DOHH2 (cell line): ENCODE results near the gene ZIC2.

Experiments used
- H3F3A ChIP-seq: fragments of 200-600 bp; sonication (generic), shearing (Covaris generic); 2 replicates; pipeline ENCODE4 v1.6.0; 2016; ENCODE audit warnings: antibody characterized with exemption, mild to moderate bottlenecking; ENCODE audit not compliant: control insufficient read depth, insufficient read depth
- H3K27ac ChIP-seq: fragments of 200-600 bp; sonication (generic); 2 replicates; pipeline ENCODE4 v1.5.1; 2014; ENCODE audit warnings: low read depth, mild to moderate bottlenecking, low read length, moderate library complexity
- H3K27me3 ChIP-seq: fragments of 200-600 bp; sonication (generic); 2 replicates; pipeline ENCODE4 v1.6.1; 2014; ENCODE audit warnings: mild to moderate bottlenecking, low read length, mixed read lengths; ENCODE audit not compliant: control insufficient read depth
- H3K36me3 ChIP-seq: fragments of 200-600 bp; sonication (generic); 2 replicates; pipeline ENCODE4 v1.6.1; 2014; ENCODE audit warnings: mild to moderate bottlenecking, low read length, moderate library complexity, mixed read lengths; ENCODE audit not compliant: control insufficient read depth
- H3K4me1 ChIP-seq: fragments of 200-600 bp; sonication (generic); 2 replicates; pipeline ENCODE4 v1.6.1; 2014; ENCODE audit warnings: mild to moderate bottlenecking, low read length, mixed read lengths; ENCODE audit not compliant: control insufficient read depth
- H3K4me2 ChIP-seq: fragments of 200-600 bp; sonication (generic); 2 replicates; pipeline ENCODE4 v1.6.0; 2014; ENCODE audit warnings: mild to moderate bottlenecking, low read length, moderate library complexity
- H3K4me3 ChIP-seq: fragments of 200-600 bp; sonication (generic); 2 replicates; pipeline ENCODE4 v1.5.1; 2014; ENCODE audit warnings: mild to moderate bottlenecking, low read length, mixed read lengths
- H3K79me2 ChIP-seq: fragments of 200-600 bp; sonication (generic); 2 replicates; pipeline ENCODE4 v1.6.1; 2014; ENCODE audit warnings: mild to moderate bottlenecking, low read length, mixed read lengths; ENCODE audit not compliant: control insufficient read depth
- H3K9me2 ChIP-seq: fragments of 200-600 bp; sonication (generic); replicated peaks from 2 replicates; pipeline ENCODE4 v1.6.1; 2014; ENCODE audit warnings: mild to moderate bottlenecking, low read length, mixed read lengths; ENCODE audit not compliant: control insufficient read depth
- H3K9me3 ChIP-seq: fragments of 200-600 bp; sonication (generic); 2 replicates; pipeline ENCODE4 v1.6.1; 2014; ENCODE audit warnings: antibody characterized with exemption, low read length, mixed read lengths; ENCODE audit not compliant: control insufficient read depth, insufficient read depth
- H4K20me1 ChIP-seq: fragments of 200-600 bp; sonication (generic); 2 replicates; pipeline ENCODE4 v1.6.0; 2014; ENCODE audit warnings: low read depth, mild to moderate bottlenecking, antibody characterized with exemption, low read length, moderate library complexity; ENCODE audit not compliant: control insufficient read depth, insufficient read depth
- EZH2phosphoT487 ChIP-seq: fragments of 200-600 bp; sonication (generic); IDR thresholded peaks from 2 replicates; pipeline ENCODE4 v1.6.1; 2017; ENCODE audit warnings: borderline replicate concordance, mild to moderate bottlenecking, antibody characterized with exemption, low read length, moderate library complexity, mixed read lengths
- TF ChIP-seq, protein P1 (sequence below): fragments of 200-600 bp; sonication (generic); IDR thresholded peaks from one replicate; pipeline ENCODE4 v1.5.1; 2014; ENCODE audit warnings: antibody characterized with exemption, mild to moderate bottlenecking, low read depth, low read length; ENCODE audit not compliant: poor library complexity, severe bottlenecking

The ZIC2 gene

DNA sequence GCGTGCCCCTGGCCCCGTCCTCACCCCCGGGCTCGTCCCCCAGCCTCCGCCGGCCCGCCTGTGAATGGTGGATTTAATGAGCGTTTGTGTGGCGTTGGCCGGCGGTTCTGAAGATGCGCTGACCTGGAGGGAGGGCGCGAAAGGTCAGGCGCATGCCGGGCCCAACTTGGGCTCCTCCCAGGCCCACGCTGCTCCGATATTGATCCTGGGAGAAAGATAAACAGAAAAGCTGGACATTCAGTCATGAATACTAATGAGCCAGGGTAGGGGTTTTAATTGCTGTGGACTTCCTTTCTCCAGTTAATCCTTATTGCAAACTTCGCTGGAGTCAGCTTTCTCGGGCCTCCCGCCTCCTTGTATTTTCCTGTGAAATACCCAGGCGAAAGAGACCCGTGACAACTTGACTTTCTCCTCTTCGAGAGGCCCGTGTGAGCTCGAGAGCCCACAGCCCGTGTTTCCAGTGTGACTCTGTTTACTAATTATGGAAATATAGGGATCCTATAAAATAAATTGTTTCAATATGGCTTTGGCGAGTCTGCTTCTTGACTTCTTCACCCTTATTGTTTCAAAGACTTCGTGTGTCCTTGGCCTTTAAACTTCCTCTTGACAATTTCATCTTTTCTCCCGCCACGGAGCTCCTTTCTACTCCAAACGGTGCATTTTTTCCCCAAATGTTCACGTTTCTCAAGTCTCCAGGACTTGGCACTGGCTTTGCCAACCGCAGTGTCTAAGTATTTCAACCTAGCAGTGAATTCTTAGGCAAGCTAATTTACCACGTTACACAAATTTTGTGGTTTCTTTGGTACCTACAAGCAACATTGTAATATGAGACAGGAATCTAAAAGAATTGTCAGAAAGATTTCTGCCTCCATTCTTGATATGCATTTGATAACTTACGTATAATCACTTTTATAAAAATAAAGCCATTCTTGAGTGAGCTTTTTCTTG lies 10.5 kb downstream of the ZIC2 start:
- H3K79me2 ChIP-seq: no peaks in the 10 kb centered on the region
- H3K36me3 ChIP-seq: no peaks in the 10 kb centered on the region
- no peak overlapping the region for H3K4me2 ChIP-seq
- H3K27ac ChIP-seq: no peak overlapping the region
- H3K9me3 ChIP-seq: no peaks in the 10 kb centered on the region
- H3K9me2 ChIP-seq: no peaks in the 10 kb centered on the region
- H3K4me1 ChIP-seq: peaks cover 3% of the 10 kb centered on the region
- H3F3A ChIP-seq: no peaks in the 10 kb centered on the region; the same call in 1 of the 2 replicates
- H3K4me3 ChIP-seq: no peak overlapping the region
- no peaks in the 10 kb centered on the region for H4K20me1 ChIP-seq
- TF ChIP-seq, protein P1, sequence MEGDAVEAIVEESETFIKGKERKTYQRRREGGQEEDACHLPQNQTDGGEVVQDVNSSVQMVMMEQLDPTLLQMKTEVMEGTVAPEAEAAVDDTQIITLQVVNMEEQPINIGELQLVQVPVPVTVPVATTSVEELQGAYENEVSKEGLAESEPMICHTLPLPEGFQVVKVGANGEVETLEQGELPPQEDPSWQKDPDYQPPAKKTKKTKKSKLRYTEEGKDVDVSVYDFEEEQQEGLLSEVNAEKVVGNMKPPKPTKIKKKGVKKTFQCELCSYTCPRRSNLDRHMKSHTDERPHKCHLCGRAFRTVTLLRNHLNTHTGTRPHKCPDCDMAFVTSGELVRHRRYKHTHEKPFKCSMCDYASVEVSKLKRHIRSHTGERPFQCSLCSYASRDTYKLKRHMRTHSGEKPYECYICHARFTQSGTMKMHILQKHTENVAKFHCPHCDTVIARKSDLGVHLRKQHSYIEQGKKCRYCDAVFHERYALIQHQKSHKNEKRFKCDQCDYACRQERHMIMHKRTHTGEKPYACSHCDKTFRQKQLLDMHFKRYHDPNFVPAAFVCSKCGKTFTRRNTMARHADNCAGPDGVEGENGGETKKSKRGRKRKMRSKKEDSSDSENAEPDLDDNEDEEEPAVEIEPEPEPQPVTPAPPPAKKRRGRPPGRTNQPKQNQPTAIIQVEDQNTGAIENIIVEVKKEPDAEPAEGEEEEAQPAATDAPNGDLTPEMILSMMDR: no peak
- no peak for TF ChIP-seq EZH2phosphoT487
- H3K27me3 ChIP-seq: peaks cover 40% of the 10 kb centered on the region

DNA sequence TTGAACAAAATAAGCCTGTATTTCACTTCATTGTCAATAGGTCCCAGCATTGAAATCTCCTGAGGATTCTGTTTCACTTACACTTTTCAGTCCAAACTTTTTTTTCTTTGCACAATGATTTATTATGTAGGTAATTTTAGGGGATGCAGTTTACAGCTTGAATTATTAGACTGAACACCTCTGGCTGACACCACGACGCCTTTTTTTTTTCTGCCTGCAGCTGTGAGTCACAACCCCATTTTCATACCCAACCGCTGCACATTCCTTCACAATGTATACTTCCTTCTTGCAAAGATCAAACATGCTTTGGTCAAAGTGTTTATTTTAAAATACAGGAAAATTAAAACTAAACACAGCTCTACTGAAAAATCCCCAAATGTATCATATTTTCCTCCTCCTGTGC lies 11.4 kb downstream of the ZIC2 start:
- H3F3A ChIP-seq: no peaks in the 10 kb centered on the region
- no peaks in the 10 kb centered on the region for H3K36me3 ChIP-seq
- H3K9me3 ChIP-seq: no peaks in the 10 kb centered on the region
- H4K20me1 ChIP-seq: no peaks in the 10 kb centered on the region
- peaks cover 38% of the 10 kb centered on the region for H3K27me3 ChIP-seq
- no peaks in the 10 kb centered on the region for H3K4me1 ChIP-seq
- H3K4me2 ChIP-seq: no peak overlapping the region
- no peaks in the 10 kb centered on the region for H3K9me2 ChIP-seq
- H3K4me3 ChIP-seq: no peak overlapping the region
- H3K27ac ChIP-seq: no peak overlapping the region
- no peaks in the 10 kb centered on the region for H3K79me2 ChIP-seq
- TF ChIP-seq, protein P1: no peak
- TF ChIP-seq EZH2phosphoT487: no peak

DNA sequence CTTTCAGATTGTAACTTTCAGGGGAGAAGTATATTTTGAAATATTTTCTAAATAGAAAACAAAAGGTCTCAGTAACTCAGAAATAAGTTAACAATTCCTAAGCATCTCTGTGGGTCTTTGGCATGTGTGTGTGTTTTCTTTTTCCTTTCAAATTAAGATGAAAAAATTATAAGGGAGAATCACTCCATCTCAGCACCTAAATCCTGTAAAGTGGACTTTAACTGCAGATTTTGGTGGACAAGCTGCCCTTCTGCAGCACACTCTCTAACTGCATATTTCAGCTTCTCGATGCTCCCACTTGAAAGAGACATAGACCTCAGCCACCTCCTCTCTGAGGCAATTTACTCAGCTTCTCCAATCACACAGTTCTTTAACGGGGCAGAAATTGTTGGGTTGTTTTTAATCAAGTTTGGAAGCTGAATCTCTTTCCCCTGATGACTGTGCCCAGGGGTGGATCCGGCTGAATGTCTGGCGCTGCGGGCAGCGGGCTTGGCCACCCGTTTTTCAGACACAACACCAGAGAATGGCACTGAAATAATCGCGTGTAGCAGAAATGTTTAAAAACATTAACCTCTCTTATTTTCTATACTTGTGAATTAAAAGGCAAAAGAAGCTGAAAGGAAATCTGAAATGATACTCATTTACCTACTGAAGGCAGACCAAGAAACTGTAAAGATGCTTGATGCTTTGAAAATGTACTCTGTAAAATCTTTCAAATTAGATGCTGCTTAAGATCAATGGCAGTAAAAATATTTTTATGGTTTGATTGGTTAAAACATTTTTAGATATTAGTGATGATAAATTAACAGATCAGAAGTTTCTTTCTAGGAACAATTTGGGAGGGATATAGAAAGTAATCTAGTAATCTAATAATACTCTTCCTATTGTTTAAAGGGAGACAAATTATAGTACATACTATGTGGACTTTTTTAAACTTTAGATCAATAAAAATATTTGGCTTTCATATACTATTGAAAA lies 12.4 kb downstream of the ZIC2 start:
- Histone ChIP-seq H3K79me2 (no peaks in the 10 kb centered on the region), H3F3A (no peaks in the 10 kb centered on the region), H3K9me2 (no peaks in the 10 kb centered on the region), H3K4me3 (no peak overlapping the region), H3K4me2 (no peak overlapping the region), H4K20me1 (no peaks in the 10 kb centered on the region), H3K4me1 (no peaks in the 10 kb centered on the region), H3K9me3 (no peaks in the 10 kb centered on the region), H3K27ac (no peak overlapping the region), H3K36me3 (no peaks in the 10 kb centered on the region), H3K27me3 (peaks cover 38% of the 10 kb centered on the region)
- TF ChIP-seq, protein P1: no peak
- no peak for TF ChIP-seq EZH2phosphoT487
